SU-DHL-6 (cell line): ENCODE measurements around the gene ZNF687.
A peak's percentile ranks its signal among the peaks of the same experiment; 100 is the strongest.
"Not testable (repeated sequence)": the region's sequence is repeated elsewhere in the genome, so short reads cannot be mapped to it uniquely, and the experiment has no call there.

Experiments used
- H2AFZ ChIP-seq: fragments of 200-600 bp; sonication (generic); 2 replicates; pipeline ENCODE4 v1.6.1; 2014; ENCODE audit warnings: low read depth, mild to moderate bottlenecking, moderate library complexity, mixed read lengths, antibody characterized with exemption, low read length; ENCODE audit not compliant: severe bottlenecking
- H3F3A ChIP-seq: fragments of 200-600 bp; shearing (Covaris generic); 2 replicates; pipeline ENCODE4 v1.6.0; 2016; ENCODE audit warnings: antibody characterized with exemption, mild to moderate bottlenecking; ENCODE audit not compliant: insufficient read depth
- H3K27ac ChIP-seq: fragments of 200-600 bp; sonication (generic); 2 replicates; pipeline ENCODE4 v1.5.1; 2016; ENCODE audit warnings: low read depth, mild to moderate bottlenecking, low read length, moderate library complexity, mixed read lengths
- H3K27me3 ChIP-seq: fragments of 200-600 bp; sonication (generic), shearing (Covaris generic); 2 replicates; pipeline ENCODE4 v1.6.0; 2014; ENCODE audit warnings: mild to moderate bottlenecking, low read length
- H3K36me3 ChIP-seq: fragments of 200-600 bp; sonication (generic); 2 replicates; pipeline ENCODE4 v1.6.1; 2014; ENCODE audit warnings: mild to moderate bottlenecking, low read length, mixed read lengths
- H3K4me2 ChIP-seq: fragments of 300-600, 200-600 bp; shearing (Covaris generic), sonication (generic); 2 replicates; pipeline ENCODE4 v1.6.0; 2014; ENCODE audit warnings: low read length, low read depth, mild to moderate bottlenecking; ENCODE audit not compliant: poor library complexity, severe bottlenecking
- H3K4me3 ChIP-seq: fragments of 200-600 bp; sonication (generic); 2 replicates; pipeline ENCODE4 v1.5.1; 2014; ENCODE audit warnings: antibody characterized with exemption, low read length, mild to moderate bottlenecking, mixed read lengths; ENCODE audit not compliant: insufficient read depth, poor library complexity, severe bottlenecking
- H3K79me2 ChIP-seq: fragments of 200-600 bp; sonication (generic); 2 replicates; pipeline ENCODE4 v1.6.1; 2014; ENCODE audit warnings: mild to moderate bottlenecking, low read length, moderate library complexity; ENCODE audit not compliant: insufficient read depth
- H3K9ac ChIP-seq: fragments of 200-600 bp; sonication (generic); 2 replicates; pipeline ENCODE4 v1.7.0; 2014; ENCODE audit warnings: mild to moderate bottlenecking, low read length
- H3K9me2 ChIP-seq: fragments of 200-600 bp; sonication (generic); replicated peaks from 2 replicates; pipeline ENCODE4 v1.6.1; 2014; ENCODE audit warnings: low read length; ENCODE audit not compliant: insufficient read depth
- H3K9me3 ChIP-seq: fragments of 200-600 bp; sonication (generic); 2 replicates; pipeline ENCODE4 v1.6.1; 2014; ENCODE audit warnings: low read length, mixed read lengths; ENCODE audit not compliant: insufficient read depth
- H4K20me1 ChIP-seq: fragments of 200-600 bp; sonication (generic); 2 replicates; pipeline ENCODE4 v1.6.1; 2014; ENCODE audit warnings: low read depth, mild to moderate bottlenecking, antibody characterized with exemption, low read length, moderate library complexity, mixed read lengths
- EZH2phosphoT487 ChIP-seq: fragments of 200-600 bp; sonication (generic), shearing (Covaris generic); conservative IDR thresholded peaks from 2 replicates; pipeline ENCODE4 v1.6.1; 2018; ENCODE audit warnings: mild to moderate bottlenecking, antibody characterized with exemption, low read length, moderate library complexity, mixed read lengths
- TF ChIP-seq, protein P1 (sequence below): fragments of 200-600 bp; sonication (generic); IDR thresholded peaks from one replicate; pipeline ENCODE4 v1.5.1; 2017; ENCODE audit warnings: antibody characterized with exemption, mild to moderate bottlenecking, low read length, moderate library complexity; ENCODE audit not compliant: insufficient read depth, poor library complexity, severe bottlenecking

ZNF687 gene

DNA sequence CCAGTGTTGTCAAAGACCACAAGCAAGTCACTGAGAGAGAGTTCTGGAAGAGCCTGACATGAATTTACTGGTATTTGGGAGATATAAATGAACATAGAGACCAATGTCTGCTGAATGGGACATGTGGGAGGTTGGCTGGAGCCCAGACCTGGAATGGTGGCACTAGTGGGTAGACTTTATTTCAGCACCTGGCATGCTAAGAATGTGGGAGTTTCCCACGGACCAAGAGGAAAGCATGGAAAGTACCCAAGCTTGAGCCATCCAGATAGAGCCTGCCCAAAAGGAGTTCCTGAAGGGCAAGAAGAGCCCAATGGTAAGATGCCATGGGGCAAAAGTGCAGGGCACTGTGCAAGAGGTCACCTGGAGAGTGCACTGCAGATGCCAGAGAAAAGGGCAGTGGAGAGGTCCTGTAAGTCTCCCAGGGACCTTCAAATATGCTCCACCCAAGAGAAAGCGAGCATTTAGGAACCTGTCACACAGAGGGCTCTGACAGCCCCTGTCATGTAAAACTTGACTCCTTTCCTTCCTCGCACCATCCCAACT is 8.1 kb upstream of the ZNF687 start:
- Histone ChIP-seq H3K79me2 (no peaks in the 10 kb centered on the region), H3K4me2 (no peak overlapping the region), H3F3A (no peaks in the 10 kb centered on the region), H3K27ac (no peak overlapping the region), H3K36me3 (no peaks in the 10 kb centered on the region), H3K9me3 (no peaks in the 10 kb centered on the region), H3K9me2 (no peaks in the 10 kb centered on the region), H3K27me3 (no peaks in the 10 kb centered on the region), H3K9ac (no peak overlapping the region), H2AFZ (no peak overlapping the region), H3K4me3 (no peak overlapping the region), H4K20me1 (no peaks in the 10 kb centered on the region)
- no peak for TF ChIP-seq EZH2phosphoT487
- TF ChIP-seq, protein P1, sequence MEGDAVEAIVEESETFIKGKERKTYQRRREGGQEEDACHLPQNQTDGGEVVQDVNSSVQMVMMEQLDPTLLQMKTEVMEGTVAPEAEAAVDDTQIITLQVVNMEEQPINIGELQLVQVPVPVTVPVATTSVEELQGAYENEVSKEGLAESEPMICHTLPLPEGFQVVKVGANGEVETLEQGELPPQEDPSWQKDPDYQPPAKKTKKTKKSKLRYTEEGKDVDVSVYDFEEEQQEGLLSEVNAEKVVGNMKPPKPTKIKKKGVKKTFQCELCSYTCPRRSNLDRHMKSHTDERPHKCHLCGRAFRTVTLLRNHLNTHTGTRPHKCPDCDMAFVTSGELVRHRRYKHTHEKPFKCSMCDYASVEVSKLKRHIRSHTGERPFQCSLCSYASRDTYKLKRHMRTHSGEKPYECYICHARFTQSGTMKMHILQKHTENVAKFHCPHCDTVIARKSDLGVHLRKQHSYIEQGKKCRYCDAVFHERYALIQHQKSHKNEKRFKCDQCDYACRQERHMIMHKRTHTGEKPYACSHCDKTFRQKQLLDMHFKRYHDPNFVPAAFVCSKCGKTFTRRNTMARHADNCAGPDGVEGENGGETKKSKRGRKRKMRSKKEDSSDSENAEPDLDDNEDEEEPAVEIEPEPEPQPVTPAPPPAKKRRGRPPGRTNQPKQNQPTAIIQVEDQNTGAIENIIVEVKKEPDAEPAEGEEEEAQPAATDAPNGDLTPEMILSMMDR, result no peak

DNA sequence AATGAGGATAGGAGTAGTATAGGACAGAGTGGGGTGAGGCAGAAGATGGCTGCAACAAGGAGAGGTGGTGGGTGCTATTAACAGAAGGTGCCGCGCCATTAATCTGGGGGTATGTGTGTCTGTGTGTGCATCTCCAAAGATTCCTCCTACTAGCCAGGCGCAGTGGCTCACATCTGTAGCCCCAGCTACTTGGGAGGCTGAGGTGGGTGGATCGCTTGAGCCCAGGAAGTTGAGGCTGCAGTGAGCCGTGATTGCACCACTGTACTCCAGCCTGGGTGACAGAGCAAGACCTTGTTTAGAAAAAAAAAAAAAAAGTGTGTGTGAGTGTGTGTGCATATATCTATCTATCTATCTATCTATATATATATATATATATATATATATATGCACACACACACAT is 6.8 kb upstream of the ZNF687 start:
- H3K79me2 ChIP-seq, H3F3A ChIP-seq, H4K20me1 ChIP-seq, H3K9ac ChIP-seq, H3K9me3 ChIP-seq, H3K4me3 ChIP-seq, H3K9me2 ChIP-seq, H3K4me2 ChIP-seq, H3K36me3 ChIP-seq, H2AFZ ChIP-seq, H3K27ac ChIP-seq, H3K27me3 ChIP-seq: not testable (repeated sequence)

DNA sequence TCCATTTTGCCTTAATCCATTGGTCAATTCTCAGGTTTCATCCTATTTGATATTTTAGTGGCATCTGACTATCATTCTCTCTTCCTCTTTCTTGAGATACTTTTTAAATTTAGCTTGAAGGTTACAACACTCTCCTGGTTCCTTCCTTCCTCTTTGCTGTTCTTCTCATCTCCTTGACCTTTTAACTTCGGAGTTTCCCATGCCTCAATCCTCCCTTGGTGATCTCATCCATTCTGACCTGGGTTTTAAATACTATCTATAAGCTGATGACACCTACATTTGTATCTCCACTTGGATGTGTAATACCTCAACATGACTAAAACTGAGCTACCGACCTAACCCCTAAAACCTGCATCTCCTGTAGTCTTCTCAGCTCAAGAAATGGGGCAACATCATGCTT is 4.8 kb upstream of the ZNF687 start:
- no peaks in the 10 kb centered on the region for H3K9me3 ChIP-seq
- no peak overlapping the region for H3K4me2 ChIP-seq
- H3K27me3 ChIP-seq, result no peaks in the 10 kb centered on the region
- H3K27ac ChIP-seq, result no peak overlapping the region
- H4K20me1 ChIP-seq, result no peaks in the 10 kb centered on the region
- H3K79me2 ChIP-seq, result no peaks in the 10 kb centered on the region
- no peaks in the 10 kb centered on the region for H3K9me2 ChIP-seq
- no peak overlapping the region for H3K4me3 ChIP-seq
- no peak overlapping the region for H3K9ac ChIP-seq
- peaks cover 8% of the 10 kb centered on the region for H3F3A ChIP-seq
- H2AFZ ChIP-seq, result no peak overlapping the region
- no peak for TF ChIP-seq EZH2phosphoT487
- TF ChIP-seq, protein P1, result no peak
- H3K36me3 ChIP-seq, result no peaks in the 10 kb centered on the region

DNA sequence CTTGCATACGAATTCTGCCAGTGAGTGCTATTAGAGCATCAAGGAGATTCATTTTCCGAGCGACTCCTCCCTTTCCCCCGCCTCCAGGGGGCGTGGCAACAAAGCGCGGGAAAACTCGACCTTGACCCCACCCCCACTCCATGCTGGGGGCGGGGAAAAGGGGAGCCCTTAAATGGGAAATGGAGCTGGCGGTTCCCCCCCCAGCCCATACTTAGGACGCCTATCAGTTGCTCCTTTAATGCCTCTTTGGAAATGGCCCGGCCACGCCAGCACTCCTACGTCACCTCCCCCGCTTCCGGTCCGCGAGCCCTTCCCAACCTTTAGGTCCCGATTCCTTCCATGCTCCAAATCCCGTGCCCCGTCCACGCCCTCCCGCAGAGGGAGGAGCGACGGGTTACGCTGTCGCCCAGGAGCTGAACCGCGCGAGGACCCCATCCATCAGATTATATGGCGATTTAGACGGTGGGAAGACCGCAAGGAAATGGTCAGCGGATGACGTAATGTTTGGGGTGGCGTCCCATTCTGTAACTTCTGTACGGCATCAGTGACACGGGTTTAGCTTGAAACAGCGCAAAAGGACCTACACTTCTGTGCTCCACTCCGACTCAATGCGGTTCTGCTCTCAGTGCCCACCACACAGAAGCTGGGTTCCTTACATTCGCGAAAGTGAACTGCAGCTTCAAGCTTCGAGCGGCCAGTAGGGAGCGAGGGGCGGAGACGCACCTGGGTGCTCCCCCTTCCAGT is 702 bp upstream of the ZNF687 start:
- Histone ChIP-seq H3K4me2 (peak overlapping the region; percentile 69), H3K36me3 (no peaks in the 10 kb centered on the region), H3K9me2 (no peaks in the 10 kb centered on the region), H4K20me1 (no peaks in the 10 kb centered on the region), H3K9ac (peak overlapping the region; percentile 74), H3K79me2 (peaks cover 27% of the 10 kb centered on the region), H2AFZ (peak overlapping the region; percentile 72), H3K27ac (peak overlapping the region; percentile 94), H3K4me3 (peak overlapping the region; percentile 78), H3K27me3 (no peaks in the 10 kb centered on the region), H3F3A (peaks cover 8% of the 10 kb centered on the region), H3K9me3 (no peaks in the 10 kb centered on the region)
- no peak for TF ChIP-seq EZH2phosphoT487
